HepG2 (cell line): ENCODE data around the gene CCT7. TPM values are rescaled to one million over a fixed set of nuclear protein-coding genes. Genes with fewer than 3 reads are reported as not detected.

Experiments used
- CBFB ChIP-seq: sonication (generic); formaldehyde crosslinking; IDR thresholded peaks from 2 replicates; pipeline ENCODE4 v1.4.0; 2020; ENCODE audit warnings: missing genetic modification reagents
- DR1 ChIP-seq: sonication (generic); formaldehyde crosslinking; IDR thresholded peaks from 2 replicates; pipeline ENCODE4 v1.8.0; 2021; ENCODE audit warnings: mild to moderate bottlenecking, missing genetic modification reagents, inconsistent platforms
- ETV6 ChIP-seq: sonication (generic); formaldehyde crosslinking; conservative IDR thresholded peaks from 2 replicates; pipeline ENCODE4 v1.4.0; 2020; ENCODE audit warnings: missing genetic modification reagents
- FOXO1 ChIP-seq: sonication (generic); formaldehyde crosslinking; IDR thresholded peaks from 2 replicates; pipeline ENCODE4 v1.4.0; 2020; ENCODE audit warnings: missing genetic modification reagents
- MED1 ChIP-seq: sonication (generic); formaldehyde crosslinking; IDR thresholded peaks from 2 replicates; pipeline ENCODE4 v1.4.0; 2020; ENCODE audit warnings: missing genetic modification reagents
- NFAT5 ChIP-seq: sonication (generic); formaldehyde crosslinking; IDR thresholded peaks from 2 replicates; pipeline ENCODE4 v1.4.0; 2020; ENCODE audit warnings: missing genetic modification reagents
- NFIB ChIP-seq: sonication (generic); formaldehyde crosslinking; IDR thresholded peaks from 2 replicates; pipeline ENCODE4 v1.9.0; 2021; ENCODE audit warnings: missing genetic modification reagents, mild to moderate bottlenecking, borderline replicate concordance
- SALL1 ChIP-seq: sonication (generic); formaldehyde crosslinking; IDR thresholded peaks from 2 replicates; pipeline ENCODE4 v1.8.0; 2022; ENCODE audit warnings: mild to moderate bottlenecking, missing genetic modification reagents
- SUZ12 ChIP-seq: fragments of 150-350 bp; IDR thresholded peaks from 2 replicates; pipeline ENCODE4 v1.6.1; 2014; ENCODE audit warnings: low read depth, low read length
- TAF1 ChIP-seq: sonication (generic); formaldehyde crosslinking; IDR thresholded peaks from 2 replicates; pipeline ENCODE4 v1.4.0; 2020; ENCODE audit warnings: missing genetic modification reagents
- ZFP36L1 ChIP-seq: sonication (generic); formaldehyde crosslinking; IDR thresholded peaks from 2 replicates; pipeline ENCODE4 v1.8.0; 2022; ENCODE audit warnings: mild to moderate bottlenecking, missing genetic modification reagents, moderate library complexity
- ZKSCAN8 ChIP-seq: IDR thresholded peaks from 2 replicates; pipeline ENCODE4 v1.6.1; 2016; ENCODE audit warnings: borderline replicate concordance, missing genetic modification reagents, missing compliant biosample characterization
- ZNF558 ChIP-seq: sonication (generic); formaldehyde crosslinking; IDR thresholded peaks from 2 replicates; pipeline ENCODE4 v1.9.0; 2022; ENCODE audit warnings: mild to moderate bottlenecking, missing genetic modification reagents, borderline replicate concordance
- ZNF572 ChIP-seq: sonication (generic); formaldehyde crosslinking; IDR thresholded peaks from 2 replicates; pipeline ENCODE4 v1.5.1; 2020; ENCODE audit warnings: mild to moderate bottlenecking, missing genetic modification reagents
- ZNF773 ChIP-seq: sonication (generic); formaldehyde crosslinking; IDR thresholded peaks from 2 replicates; pipeline ENCODE4 v1.4.0; 2020; ENCODE audit warnings: missing genetic modification reagents, borderline replicate concordance
- ZNF781 ChIP-seq: sonication (generic); formaldehyde crosslinking; IDR thresholded peaks from 2 replicates; pipeline ENCODE4 v1.5.1; 2020; ENCODE audit warnings: borderline replicate concordance, mild to moderate bottlenecking, missing genetic modification reagents; ENCODE audit errors: not compliant biosample characterization
- ZSCAN21 ChIP-seq: sonication (generic); formaldehyde crosslinking; IDR thresholded peaks from 2 replicates; pipeline ENCODE4 v1.8.0; 2022; ENCODE audit warnings: mild to moderate bottlenecking, missing genetic modification reagents, moderate library complexity, borderline replicate concordance
- polyA plus RNA-seq, 8 experiments: library from polyadenylated mRNA; depleted of rRNA in 3 of 8; stranded (reverse) in 7 of 8; unstranded in 1 of 8; fragments of >200 nt; fragmentation: Illumina TruSeq in 4 of 8; extraction: Trizol in 4 of 8; gene quantifications; 2 replicates each; pipeline versions ENCODE4 v1.2.1 to v1.2.3, GENCODE V29; 2011 to 2016; ENCODE audit warnings: low read depth in 4 of 8, missing spikeins in 1 of 8, mixed read lengths in 1 of 8; ENCODE audit not compliant: insufficient read depth in 1 of 8
- total RNA-seq, 5 experiments: library from RNA; depleted of rRNA; stranded (reverse); fragments of >200 nt; fragmentation: Illumina TruSeq; extraction: Trizol; gene quantifications; 2 replicates each; pipeline ENCODE4 v1.2.3, GENCODE V29; 2016; ENCODE audit warnings: low read depth in 1 of 5
- TF ChIP-seq, protein P1 (sequence below): sonication (generic); formaldehyde crosslinking; IDR thresholded peaks from 2 replicates; pipeline ENCODE4 v1.5.1; 2020; ENCODE audit warnings: missing genetic modification reagents, mild to moderate bottlenecking, borderline replicate concordance
- TF ChIP-seq, protein P2 (sequence below): sonication (generic); formaldehyde crosslinking; IDR thresholded peaks from 2 replicates; pipeline ENCODE4 v1.8.0; 2022; ENCODE audit warnings: missing genetic modification reagents, mild to moderate bottlenecking, inconsistent platforms, borderline replicate concordance
- TF ChIP-seq, protein P3 (sequence below): IDR thresholded peaks from 2 replicates; pipeline ENCODE4 v1.6.1; 2012; ENCODE audit warnings: low read depth, low read length, improper control_type of control experiment

Gene CCT7
- total and polyA plus RNA-seq, 2 of the 13 experiments (the other 11 are each of a cell fraction or from before 2014, with no cell fraction given): 347 to 517 TPM

- TF ChIP-seq ZFP36L1 (CRISPR knock-in tag): no peak
- peak; percentile 26; the same call in 1 of the 2 replicates for TF ChIP-seq ZNF572
- no peak; the same call in 1 of the 2 replicates for TF ChIP-seq MED1 (CRISPR knock-in tag)
- TF ChIP-seq, protein P1, sequence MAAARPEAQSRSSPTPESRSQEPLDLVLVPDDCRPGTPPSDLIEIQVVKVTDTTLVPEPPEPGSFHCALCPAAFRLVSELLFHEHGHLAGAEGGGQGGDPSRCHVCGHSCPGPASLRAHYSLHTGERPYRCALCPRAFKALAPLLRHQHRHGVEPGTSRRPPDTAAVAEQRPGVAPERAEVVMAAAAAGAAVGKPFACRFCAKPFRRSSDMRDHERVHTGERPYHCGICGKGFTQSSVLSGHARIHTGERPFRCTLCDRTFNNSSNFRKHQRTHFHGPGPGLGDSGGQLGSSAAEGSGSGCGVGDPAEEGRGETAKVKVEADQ (CRISPR knock-in tag): peak; percentile 55; the same call in 1 of the 2 replicates
- no peak for TF ChIP-seq TAF1 (CRISPR knock-in tag)
- no peak for TF ChIP-seq DR1
- TF ChIP-seq SALL1 (CRISPR knock-in tag): peak; percentile 54; the same call in 1 of the 2 replicates
- no peak for TF ChIP-seq NFAT5
- peak; percentile 67; the same call in 1 of the 2 replicates for TF ChIP-seq ZSCAN21 (CRISPR knock-in tag)
- TF ChIP-seq NFIB (CRISPR knock-in tag): no peak
- TF ChIP-seq, protein P2, sequence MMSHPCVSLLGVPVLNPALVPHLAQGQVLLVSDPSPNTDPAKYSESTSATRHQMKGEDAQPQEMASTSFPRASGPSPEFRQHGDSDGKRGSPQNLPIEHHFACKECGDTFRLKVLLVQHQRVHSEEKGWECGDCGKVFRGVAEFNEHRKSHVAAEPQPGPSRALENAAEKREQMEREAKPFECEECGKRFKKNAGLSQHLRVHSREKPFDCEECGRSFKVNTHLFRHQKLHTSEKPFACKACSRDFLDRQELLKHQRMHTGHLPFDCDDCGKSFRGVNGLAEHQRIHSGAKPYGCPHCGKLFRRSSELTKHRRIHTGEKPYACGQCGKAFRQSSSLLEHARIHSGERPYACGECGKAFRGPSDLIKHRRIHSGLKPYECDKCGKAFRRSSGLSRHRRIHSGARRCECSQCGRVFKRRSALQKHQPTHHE (CRISPR knock-in tag): no peak
- no peak for TF ChIP-seq ZKSCAN8 (CRISPR knock-in tag)
- TF ChIP-seq ZNF781 (CRISPR knock-in tag): peak; percentile 30
- TF ChIP-seq CBFB (CRISPR knock-in tag): peak; percentile 57; the same call in 1 of the 2 replicates
- 0 out of 2 replicates have a peak, but pooled peaks have one; percentile 73 for TF ChIP-seq ZNF773 (CRISPR knock-in tag)
- TF ChIP-seq ETV6 (CRISPR knock-in tag): 0 out of 2 replicates have a peak, but pooled peaks have one; percentile 24
- TF ChIP-seq SUZ12: no peak
- TF ChIP-seq, protein P3, sequence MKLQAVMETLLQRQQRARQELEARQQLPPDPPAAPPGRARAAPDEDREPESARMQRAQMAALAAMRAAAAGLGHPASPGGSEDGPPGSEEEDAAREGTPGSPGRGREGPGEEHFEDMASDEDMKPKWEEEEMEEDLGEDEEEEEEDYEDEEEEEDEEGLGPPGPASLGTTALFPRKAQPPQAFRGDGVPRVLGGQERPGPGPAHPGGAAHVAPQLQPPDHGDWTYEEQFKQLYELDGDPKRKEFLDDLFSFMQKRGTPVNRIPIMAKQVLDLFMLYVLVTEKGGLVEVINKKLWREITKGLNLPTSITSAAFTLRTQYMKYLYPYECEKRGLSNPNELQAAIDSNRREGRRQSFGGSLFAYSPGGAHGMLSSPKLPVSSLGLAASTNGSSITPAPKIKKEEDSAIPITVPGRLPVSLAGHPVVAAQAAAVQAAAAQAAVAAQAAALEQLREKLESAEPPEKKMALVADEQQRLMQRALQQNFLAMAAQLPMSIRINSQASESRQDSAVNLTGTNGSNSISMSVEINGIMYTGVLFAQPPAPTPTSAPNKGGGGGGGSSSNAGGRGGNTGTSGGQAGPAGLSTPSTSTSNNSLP: 0 out of 2 replicates have a peak, but pooled peaks have one; percentile 22
- no peak for TF ChIP-seq ZNF558
- 0 out of 2 replicates have a peak, but pooled peaks have one; percentile 51 for TF ChIP-seq FOXO1
These were observed 21.5 kb upstream of the CCT7 start (continued) for GRCh38 chr2:73212448-73213176.
